Transverse colon (tissue), 4 donors: ENCODE measurements around the gene PDIA5.

Experiments used
- POLR2A ChIP-seq: fragments of 450-650 bp; IDR thresholded peaks from one replicate; pipeline ENCODE4 v1.6.1; 2016; ENCODE audit warnings: antibody characterized with exemption, mild to moderate bottlenecking, moderate library complexity
- POLR2AphosphoS5 ChIP-seq, 3 donors: sonication (generic); formaldehyde crosslinking; IDR thresholded peaks; one replicate each; pipeline ENCODE4 v1.6.1; 2016; ENCODE audit warnings: antibody characterized with exemption in 3 of 3
- TF ChIP-seq, protein P1 (sequence below), 5 experiments: fragments of 200-600 bp in 3 of 5; fragments of 450-650 bp in 2 of 5; sonication (generic) in 3 of 5; IDR thresholded peaks; 1 replicate in 2 of 5; 2 replicates in 3 of 5; pipeline ENCODE4 v1.5.1; 2016 to 2017; ENCODE audit warnings: antibody characterized with exemption in 5 of 5, inconsistent platforms in 3 of 5, mild to moderate bottlenecking in 2 of 5, moderate library complexity in 1 of 5

DNA sequence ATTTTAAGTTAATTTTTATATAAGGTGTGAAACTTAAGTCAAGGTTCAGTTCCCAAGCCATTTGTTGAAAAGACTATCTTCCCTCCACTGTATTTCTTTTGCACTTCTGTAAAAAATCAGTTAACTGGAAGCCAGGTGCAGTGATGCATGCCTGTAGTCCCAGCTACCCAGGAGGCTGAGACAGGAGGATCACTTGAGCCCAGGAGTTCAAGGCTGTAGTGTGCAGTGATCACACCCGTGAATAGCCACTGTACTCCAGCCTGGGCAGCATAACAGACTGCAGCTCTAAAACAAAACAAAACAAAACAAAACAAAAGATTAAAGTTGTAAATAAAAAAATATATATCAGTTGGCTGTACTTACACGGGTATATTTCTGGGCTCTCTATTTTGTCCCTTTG lies 101.8 kb downstream of the PDIA5 start:
- TF ChIP-seq POLR2AphosphoS5 (IDR thresholded peaks at IDR 0.05) (no peak), POLR2A (no peak)
- TF ChIP-seq, protein P1, sequence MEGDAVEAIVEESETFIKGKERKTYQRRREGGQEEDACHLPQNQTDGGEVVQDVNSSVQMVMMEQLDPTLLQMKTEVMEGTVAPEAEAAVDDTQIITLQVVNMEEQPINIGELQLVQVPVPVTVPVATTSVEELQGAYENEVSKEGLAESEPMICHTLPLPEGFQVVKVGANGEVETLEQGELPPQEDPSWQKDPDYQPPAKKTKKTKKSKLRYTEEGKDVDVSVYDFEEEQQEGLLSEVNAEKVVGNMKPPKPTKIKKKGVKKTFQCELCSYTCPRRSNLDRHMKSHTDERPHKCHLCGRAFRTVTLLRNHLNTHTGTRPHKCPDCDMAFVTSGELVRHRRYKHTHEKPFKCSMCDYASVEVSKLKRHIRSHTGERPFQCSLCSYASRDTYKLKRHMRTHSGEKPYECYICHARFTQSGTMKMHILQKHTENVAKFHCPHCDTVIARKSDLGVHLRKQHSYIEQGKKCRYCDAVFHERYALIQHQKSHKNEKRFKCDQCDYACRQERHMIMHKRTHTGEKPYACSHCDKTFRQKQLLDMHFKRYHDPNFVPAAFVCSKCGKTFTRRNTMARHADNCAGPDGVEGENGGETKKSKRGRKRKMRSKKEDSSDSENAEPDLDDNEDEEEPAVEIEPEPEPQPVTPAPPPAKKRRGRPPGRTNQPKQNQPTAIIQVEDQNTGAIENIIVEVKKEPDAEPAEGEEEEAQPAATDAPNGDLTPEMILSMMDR (IDR thresholded peaks at IDR 0.05) = no peak
